GM21717 (cell line): ENCODE data around the gene VEZF1.

Source experiments
- ATAC-seq: cut with Tn5 transposase; IDR thresholded peaks from one replicate; pipeline ENCODE4 v1.9.1; 2021; ENCODE audit warnings: mild to moderate bottlenecking, moderate library complexity; ENCODE audit not compliant: unreplicated experiment

VEZF1 gene

DNA sequence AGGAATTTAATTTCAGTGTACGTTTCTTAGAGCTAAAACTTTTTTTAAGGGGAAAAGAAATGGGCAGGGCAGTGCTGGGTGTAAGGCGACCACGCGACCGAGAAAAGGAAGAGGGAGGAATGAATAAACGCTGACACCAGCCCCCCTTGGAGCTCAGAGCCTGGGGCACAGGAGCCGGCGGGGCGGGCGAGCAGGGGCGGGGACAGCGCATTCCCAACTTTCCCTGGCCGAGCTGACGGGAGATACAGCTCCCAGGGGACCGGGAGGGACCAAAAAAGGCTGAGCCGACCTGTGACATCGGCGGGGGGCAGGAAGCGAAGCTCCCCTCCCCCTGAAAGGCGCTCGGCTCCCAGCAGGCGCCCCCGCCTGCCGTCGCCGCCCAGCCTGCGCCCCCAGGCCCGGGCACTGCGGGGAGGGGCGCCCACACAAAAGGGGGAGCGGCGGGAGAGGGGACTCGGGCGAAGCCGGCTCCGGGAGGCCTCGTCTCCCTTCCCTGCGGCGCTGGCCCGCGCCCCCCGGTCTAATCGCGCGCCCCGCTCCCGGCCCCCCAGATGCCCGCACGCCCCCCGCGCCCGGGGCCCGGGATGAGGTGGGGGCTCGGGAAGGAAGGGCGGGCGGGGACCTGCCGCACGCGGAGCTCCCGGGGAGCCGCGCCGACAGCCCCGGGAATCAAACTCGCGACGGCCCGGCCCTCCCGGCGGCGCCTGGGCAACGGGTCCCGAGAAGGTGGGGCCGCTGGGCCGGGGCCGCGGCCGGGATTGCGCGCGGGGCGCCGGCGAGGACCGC, 33.5 kb downstream of the VEZF1 start:
- no peak for ATAC-seq

DNA sequence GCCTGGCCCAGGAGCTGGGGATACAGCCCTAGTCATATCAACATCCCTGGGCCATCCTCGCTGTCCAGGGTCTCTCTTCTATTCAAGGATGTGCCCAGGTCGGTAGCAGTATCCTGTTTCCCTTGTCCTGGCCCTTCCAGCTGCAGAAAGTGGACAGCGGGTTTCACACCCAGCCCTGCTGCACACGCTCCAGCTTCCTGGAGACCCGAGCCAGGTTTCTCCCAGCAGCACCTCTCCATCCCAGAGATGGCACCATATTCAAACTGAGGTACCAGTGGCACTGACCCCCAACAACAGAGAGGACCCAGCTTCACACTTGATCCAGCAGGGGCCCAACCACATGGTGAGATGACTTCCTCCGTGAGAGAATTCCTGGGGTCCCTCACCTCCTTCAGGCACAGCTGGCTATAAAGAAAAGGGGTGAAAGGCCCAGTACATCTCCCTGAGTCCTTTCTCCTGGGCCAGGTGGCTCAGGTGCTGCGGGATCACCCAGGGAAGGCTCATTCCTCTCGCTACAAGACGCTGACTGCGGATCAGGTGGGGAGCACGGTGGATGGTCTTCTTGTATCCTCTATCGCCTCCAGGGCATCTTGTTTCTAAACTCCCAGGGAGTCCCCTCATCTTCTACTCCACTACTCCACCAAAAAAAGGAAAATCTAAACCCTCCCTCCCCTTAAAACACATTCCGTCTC, 34.2 kb downstream of the VEZF1 start:
- no peak for ATAC-seq

DNA sequence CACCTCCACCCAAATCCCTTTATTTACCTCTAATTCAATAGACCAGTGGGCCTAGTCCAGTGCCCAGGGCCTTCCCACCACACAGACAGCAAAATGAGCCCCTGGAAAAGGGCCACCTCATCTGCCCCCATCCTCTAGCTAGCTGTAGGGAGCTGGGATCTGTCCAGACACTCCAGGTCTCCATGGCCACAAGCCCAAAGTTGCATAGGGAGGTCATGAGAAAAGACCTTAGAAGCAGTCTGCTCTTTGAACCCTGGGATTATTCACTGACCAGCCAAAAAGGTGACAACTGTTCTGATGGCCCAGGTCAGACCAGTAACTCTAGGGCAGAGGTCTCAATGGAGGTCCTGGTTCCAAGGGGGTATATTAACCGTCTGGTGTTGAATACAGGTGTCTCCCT, 34.8 kb downstream of the VEZF1 start:
- ATAC-seq = no peak

DNA sequence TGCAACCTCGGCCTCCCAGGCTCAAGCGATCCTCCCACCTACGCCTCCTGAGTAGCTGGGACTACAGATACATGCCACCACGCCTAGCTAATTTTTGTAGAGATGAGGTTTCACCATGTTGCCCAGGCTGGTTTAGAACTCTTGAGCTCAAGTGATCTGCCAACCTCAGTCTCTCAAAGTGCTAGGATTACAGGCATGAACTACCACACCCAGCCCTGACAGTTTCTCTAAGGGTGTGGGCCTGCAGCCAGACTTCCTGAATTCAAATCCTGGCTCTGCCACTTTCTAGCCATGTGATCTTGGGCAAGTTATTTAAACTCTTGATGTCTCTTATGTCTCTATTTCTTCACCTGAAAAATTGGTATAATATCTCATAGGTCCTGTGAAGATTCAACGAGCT, 38.4 kb downstream of the VEZF1 start:
- ATAC-seq = no peak

DNA sequence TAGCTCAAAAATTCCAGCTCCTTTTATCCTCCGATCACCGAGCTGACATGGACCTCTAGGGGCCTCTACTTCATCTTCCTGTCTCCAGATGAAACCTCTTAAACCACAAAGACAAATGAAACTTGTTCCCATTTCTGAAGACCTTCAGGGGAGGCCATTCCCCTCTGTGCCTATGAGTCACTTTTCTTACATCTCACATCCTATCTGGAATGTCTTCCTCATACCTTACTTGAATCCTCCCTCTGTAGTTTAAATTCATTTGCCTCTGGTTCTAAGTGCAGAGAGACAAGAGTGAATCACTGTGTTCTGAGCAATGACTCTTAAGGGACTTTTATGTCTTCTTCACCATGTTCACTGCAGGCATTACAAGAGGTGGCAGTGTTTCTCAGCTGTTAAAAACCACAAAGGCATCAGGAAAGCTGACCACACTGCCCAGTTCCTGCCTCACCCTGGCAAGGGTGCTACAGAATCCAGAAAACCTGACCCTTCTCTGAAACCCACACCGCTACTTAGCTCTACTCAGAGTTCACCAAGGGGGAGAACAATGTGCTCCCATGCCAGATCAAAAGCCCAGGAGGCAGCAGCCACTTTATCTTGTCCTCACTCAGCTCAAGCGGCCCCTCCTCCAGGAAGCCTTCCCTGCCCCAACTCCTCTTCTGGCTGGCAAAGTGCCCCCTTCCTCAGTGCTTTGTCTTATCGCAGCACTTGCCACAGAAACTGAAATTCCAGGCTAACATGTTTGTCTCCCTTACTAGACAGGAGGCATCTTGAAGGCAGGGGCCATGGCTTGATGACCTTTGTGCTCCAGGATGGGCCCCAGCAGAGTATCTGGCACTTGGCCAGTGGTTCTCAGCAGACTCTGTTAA, 39.3 kb downstream of the VEZF1 start:
- no peak for ATAC-seq

DNA sequence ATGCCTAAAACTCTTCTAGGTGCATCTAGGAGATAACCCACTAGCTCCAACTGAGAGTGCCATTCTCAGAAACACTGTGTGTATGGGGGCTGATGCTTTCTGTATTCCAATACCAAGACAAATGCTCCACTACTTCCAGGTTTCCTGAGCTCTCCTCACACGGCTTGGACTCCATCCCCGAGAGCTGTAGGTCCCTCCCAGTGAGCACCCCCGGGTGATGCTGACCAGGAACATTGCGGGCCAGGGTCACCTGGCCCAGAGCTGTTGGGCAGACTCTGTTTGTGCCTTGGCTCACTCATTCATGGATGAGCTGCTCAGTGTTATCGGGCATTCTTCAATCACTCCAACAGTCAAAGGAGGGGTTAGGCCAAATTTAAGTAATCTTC, 39.9 kb downstream of the VEZF1 start:
- ATAC-seq = no peak

DNA sequence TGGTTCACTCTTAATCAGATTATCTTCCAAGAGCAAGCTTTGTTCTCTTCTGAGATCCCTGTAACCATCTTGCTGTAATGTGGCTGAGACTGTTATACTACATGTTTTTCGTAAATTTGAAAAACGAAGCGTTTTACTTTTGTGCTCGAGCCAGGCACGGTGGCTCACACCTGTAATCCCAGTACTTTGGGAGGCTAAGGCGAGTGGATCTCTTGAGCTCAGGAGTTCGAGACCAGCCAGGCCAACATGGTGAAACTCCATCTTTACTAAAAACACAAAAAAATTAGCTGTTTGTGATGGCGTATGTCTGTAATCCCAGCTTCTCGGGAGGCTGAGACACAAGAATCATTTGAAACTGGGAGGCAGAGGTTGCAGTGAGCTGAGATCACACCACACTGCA, 40.7 kb downstream of the VEZF1 start:
- ATAC-seq = no peak

DNA sequence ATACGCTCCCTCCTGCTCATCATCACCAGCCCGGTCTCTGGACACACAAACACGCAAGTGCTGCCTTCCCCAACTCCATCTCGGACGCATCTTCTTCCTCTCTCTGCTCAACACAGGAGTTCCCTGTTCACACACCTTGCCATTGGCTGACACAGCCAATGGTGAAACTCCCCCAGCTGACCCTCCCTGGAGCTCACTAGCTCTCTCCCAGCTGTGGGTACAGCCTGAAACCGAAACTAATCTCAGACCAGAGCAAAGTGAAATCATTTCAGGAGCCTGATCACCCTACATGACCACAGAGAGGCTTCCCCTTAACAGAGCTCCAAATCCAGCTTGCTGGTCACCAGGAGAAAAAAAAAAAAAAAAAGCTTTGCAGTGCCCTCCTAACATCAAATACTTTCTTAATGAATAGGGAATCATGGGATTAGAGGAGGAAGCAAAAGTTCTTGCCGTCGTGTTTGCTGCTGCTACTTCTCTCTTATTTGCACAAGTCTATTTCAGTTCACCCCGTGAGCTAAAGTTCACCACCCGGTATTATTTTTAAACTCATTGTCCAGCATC, 41.2 kb downstream of the VEZF1 start:
- ATAC-seq = peak; percentile 79

DNA sequence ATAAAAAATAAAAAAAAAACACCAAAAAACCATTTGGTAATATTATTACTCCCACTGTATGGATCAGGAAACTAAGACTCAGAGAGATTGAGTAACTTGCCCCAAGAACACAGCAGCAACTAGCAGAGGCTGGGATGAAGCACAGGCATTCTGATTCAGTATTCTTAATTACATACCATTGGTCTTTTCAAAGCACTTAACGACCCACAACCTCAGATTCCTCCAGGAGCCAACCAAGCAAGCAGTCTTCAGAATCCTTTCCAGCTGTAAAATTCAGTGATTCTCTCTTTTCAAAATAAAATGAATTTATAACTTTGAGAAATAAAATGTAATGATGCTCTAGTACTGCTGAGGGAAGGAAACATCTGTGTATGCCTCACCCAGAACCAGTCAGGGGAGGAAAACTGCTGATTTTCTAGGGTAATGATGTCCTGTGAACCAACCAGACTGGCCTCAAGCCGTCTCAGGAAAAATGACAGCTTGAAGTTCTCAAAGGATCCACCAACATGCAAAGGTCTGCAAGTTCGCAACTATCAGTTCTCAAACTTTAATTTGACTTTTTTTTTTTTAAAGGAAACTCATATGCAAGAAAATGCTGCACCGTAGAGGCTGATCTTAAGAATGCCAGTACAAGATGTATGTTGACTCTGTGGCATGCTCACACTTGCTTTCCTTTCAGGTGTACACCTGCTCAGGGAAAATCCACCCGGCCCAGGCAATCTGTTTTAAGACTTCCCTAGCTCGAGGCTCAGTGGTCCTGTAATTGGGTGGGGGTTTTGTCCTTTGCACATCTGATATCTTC, 41.9 kb downstream of the VEZF1 start:
- no peak for ATAC-seq

DNA sequence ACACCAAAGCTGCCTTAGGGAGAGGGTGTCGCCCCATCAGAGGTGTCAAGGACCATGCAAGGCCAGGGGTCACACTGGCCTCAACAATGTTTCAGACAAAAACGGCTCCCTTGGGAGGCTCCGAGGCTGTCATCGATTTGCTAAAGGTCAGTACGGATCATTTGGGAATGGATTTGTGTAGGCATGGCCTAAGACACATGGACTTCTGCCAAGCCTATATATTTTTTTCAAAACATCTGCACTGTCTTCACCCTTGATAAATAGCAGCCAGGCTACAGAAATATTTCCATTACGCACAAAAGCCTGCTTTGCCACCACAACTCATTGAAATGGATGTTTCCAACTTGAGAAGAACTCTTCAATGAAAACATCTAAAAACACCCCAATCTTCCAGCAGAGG, 43.1 kb downstream of the VEZF1 start:
- ATAC-seq = no peak

DNA sequence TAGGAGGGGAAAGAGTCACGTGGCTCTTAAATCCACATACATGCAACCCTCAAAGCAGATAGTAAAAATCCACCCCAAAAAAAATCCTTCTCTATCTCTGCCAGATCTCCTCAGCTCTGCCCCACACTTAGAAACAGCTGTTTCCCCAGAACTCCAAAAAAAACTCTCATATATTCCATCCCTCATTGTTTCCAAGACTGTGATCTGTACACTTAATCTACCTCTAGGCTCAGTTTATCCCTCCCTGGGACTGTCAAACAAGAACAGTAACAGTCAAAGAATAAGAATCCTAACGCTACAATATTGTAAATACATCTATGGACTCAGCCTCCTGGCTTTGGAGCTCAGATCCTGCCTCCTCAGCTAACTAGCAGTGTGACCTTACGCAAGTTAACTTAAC, 44.4 kb downstream of the VEZF1 start:
- no peak for ATAC-seq

DNA sequence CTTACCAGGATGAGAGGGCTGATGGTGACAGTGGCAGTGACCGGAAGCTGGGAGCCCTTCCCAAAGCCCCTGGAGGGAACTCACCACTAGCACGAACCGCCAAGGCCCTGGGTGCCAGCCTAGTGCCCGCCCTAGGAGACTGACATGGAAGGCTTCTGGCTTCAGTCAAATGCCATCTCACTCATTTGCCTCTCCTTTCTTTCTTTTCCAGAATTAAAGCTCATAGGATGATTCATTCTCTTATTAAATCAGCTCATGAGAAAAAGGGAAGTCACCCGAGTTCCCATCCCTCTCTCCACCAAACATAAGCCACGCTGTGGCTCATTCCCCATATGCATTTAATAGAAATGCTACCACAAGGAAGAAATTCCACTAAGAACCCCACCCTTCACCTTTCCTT, 44.9 kb downstream of the VEZF1 start:
- no peak for ATAC-seq

DNA sequence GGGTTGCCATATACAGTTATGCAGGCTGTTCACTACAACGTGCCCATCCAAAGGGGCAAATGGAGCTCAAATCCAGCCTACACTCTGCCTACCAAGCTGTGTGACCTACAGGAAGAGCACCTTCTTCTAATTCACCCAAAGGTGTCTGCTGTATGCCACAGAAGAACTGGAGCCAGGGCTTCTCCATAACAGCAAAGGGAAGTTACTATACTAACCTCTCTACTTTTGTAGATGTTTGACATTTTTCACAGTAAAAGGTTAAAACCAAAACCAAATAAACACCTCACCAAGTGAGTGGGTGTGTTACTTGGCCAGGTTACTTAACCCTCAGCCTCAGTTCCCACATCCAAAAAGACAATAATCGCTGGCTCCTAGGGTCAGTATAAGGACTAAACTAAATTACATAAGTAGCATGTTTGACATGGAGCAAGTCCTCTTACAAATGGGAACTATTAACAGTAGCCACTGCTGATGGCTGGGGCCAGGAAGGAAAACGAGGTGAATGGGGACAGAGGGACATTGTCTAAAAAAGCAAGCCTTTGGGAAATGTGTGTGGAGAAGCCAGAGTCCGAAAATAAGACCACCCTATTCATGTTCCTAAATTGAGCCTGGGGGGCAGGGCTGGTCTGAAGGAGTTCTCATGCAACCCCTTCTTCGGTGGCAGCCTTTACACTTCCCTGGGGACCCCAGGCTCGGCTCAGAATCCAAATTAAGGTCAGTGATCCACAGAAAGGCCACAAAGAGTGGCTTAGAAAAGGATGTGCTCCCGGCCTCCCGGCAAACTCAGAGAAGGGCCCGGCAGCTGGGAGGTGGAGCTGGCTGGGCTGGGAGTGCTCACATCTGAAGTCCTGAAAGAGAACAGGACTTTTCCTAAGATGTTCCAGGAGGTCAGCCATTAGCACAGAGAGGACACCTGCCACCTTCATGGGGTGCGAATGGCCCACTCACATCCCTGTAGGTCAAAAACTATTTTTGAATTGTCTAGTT, 46.4 kb downstream of the VEZF1 start:
- no peak for ATAC-seq

DNA sequence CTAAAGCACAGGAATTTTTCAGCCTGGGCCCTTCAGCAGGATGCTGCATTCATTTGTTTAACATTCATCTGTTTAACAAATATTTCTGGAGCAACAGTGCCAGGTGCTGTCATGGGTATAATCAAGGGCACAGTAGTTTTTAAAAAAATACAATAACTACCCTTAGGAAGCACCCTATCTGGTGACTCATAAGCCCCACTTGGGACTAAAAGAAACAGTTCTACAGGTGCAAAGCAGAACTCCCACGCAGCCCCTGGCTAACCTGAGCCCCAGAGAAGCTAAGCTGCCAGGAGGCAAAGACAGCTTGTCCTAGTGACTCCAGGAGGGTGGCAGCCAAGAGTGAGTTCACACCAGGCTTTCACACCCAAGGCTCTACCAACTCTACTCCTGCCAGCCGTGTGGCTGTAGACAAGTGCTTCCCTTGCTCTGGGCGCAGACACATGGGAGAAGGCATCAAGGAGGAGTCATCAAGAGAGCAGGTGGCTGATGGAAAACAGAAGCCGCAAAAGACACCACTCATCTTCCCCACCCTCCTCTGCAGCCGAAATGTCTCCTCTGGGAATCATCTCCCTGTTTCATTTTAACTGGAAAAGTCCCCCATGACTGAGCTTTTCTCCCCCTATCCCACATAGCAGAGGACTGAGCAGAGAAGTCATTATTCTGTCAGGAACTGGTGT, 47.3 kb downstream of the VEZF1 start:
- no peak for ATAC-seq

DNA sequence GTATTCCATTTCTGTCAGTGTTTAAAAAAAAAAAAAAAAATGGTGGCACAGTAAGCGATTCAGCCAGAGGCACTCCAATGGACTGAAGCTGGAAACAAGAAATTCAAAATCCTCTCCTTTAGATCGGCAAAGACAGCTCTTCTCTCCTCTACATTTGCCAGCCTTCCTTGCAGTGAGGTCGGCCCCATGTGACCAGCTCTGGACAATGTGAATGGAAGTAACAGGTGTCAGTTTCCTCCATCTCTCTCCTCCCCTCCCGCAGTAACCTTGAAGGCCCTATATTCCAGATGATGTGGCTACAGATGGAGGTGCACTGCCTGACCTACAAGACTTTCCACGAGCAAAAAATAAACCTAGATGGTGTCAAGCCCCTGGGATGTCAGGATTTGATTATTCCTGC, 47.8 kb downstream of the VEZF1 start:
- no peak for ATAC-seq

DNA sequence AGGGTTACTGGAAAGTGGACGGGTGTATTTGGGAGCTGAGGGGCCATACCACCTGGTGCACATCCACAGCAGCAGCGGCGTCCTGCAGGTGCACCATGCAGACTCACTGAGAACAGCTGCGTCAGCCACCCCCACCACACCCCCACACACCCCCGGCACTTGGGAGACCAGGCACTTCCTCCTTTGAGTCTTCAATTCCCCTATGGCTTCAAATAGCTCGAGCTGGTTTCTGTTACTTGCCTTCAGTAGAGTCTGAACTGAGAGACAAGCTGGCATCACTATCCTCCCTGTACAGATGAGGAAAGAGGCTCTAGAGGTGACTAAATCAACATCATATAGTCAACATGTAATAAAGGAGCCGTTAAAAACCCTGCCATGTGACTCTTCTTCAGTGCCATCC, 48.3 kb downstream of the VEZF1 start:
- peak; percentile 60 for ATAC-seq

DNA sequence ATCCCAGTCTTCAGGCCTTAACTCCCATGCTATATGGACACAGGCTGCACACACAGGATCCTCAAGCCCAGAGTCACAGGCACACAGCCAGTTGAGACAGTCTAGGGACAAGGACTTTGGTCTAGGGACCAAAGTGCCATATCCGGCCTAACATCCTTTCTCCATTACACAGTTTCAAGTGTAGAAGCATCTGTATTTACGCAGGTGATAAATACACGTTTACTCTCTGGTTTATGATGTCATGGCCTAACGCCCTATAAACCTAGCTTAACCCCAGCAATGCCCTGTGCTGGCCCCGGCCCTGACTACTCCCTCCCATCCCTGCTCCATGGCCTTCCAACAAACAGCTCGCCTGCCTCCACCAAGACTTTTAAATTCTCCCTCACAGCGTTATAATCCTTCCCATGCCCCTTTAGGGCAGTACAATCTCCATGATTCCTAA, 50.0 kb downstream of the VEZF1 start:
- ATAC-seq = no peak

DNA sequence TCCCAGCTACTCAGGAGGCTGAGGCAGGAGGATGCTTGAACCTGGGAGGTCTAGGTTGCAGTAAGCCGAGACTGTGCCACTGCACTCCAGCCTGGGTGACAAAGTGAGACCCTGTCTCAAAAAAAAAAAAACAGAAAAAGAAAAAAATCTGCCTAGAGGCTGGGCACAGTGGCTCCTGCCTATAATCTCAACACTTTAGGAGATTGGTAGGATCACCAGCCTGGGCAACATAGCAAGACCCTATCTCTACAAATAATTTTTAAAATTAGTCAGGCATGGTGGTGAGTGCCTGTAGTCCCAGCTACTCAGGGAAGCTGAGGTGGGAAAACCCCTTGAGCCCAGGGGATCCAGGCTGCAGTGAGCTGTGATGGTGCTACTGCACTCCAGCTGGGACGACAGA, 50.6 kb downstream of the VEZF1 start:
- ATAC-seq = no peak
